Skeletal muscle tissue (tissue), 5 donors: ENCODE measurements around the gene MMD2. TPM values are rescaled to one million over a fixed set of nuclear protein-coding genes. Genes with fewer than 3 reads are reported as not detected.

Experiments used
- H3K27ac ChIP-seq: one replicate; pipeline ENCODE4 v1.7.0; 2013; ENCODE audit warnings: mild to moderate bottlenecking, low read depth, low read length, inconsistent platforms
- H3K27me3 ChIP-seq, 3 donors: one replicate each; pipeline ENCODE4 v1.7.0; 2013; ENCODE audit warnings: low read length in 3 of 3; ENCODE audit not compliant: control insufficient read depth in 3 of 3, insufficient read depth in 3 of 3
- H3K36me3 ChIP-seq, 3 donors: one replicate each; pipeline ENCODE4 v1.7.0; 2013; ENCODE audit warnings: low read length in 3 of 3; ENCODE audit not compliant: control insufficient read depth in 3 of 3, insufficient read depth in 3 of 3
- H3K4me1 ChIP-seq, 3 donors: one replicate each; pipeline ENCODE4 v1.7.0; 2013; ENCODE audit warnings: low read length in 3 of 3, mild to moderate bottlenecking in 3 of 3; ENCODE audit not compliant: control insufficient read depth in 3 of 3, insufficient read depth in 3 of 3
- H3K4me3 ChIP-seq, 3 donors: one replicate each; pipeline ENCODE4 v1.7.0; 2013; ENCODE audit warnings: low read length in 3 of 3
- H3K9ac ChIP-seq, 3 donors: one replicate each; pipeline ENCODE4 v1.7.0; 2013; ENCODE audit warnings: low read length in 3 of 3, mild to moderate bottlenecking in 3 of 3, moderate library complexity in 2 of 3, low read depth in 1 of 3
- H3K9me3 ChIP-seq, 3 donors: one replicate each; pipeline ENCODE4 v1.7.0; 2013; ENCODE audit warnings: low read length in 3 of 3; ENCODE audit not compliant: control insufficient read depth in 3 of 3
- small RNA-seq: library from RNA; depleted of rRNA; stranded (forward); fragments of <200 nt; gene quantifications from one replicate; pipeline ENCODE3, GENCODE V24; 2014
- total RNA-seq: library from RNA; depleted of rRNA; stranded (reverse); fragments of >200 nt; gene quantifications from one replicate; pipeline ENCODE4 v1.2.3, GENCODE V29; 2014
- donor health status: Osteomylitis.

The MMD2 gene
- total RNA-seq, 1 donor from 2014 or later = not detected

- Histone ChIP-seq H3K27me3 (peaks cover 4 to 11% (median 5%) of the 10 kb centered on the region in 3 donors), H3K4me3 (no peak overlapping the region), H3K4me1 (no peaks in the 10 kb centered on the region), H3K9me3 (no peaks in the 10 kb centered on the region), H3K9ac (no peak overlapping the region), H3K27ac (no peak overlapping the region), H3K36me3 (no peaks in the 10 kb centered on the region)
Observed at GRCh38 chr7:4857189-4857588, 101.8 kb downstream of the MMD2 start.

GRCh38 chr7:4856336-4857057, 102.5 kb downstream of the MMD2 start:
- peaks cover 0 to under 1% (median 0%) of the 10 kb centered on the region in 3 donors for H3K9me3 ChIP-seq
- H3K9ac ChIP-seq = no peak overlapping the region
- no peaks in the 10 kb centered on the region for H3K4me1 ChIP-seq
- H3K27ac ChIP-seq = no peak overlapping the region
- no peaks in the 10 kb centered on the region for H3K36me3 ChIP-seq
- H3K27me3 ChIP-seq = peaks cover 0 to 5% (median under 1%) of the 10 kb centered on the region in 3 donors
- no peak overlapping the region for H3K4me3 ChIP-seq

Small RNA genes lying within 50 kb of the gene (small RNA-seq; reads per million reads assigned to genes)
- not detected for gene AC092032.1

Other genes starting within 250 kb of the MMD2 start
- gene AP5Z1, start 183.6 kb downstream of the MMD2 start, total RNA-seq = 13.6 TPM
- under 0.01 TPM for gene PAPOLB, start 97.2 kb downstream of the MMD2 start, total RNA-seq
- gene RADIL, start 75.5 kb downstream of the MMD2 start, total RNA-seq = 1.0 TPM
- gene RBAK, start 86.7 kb upstream of the MMD2 start, total RNA-seq = 6.3 TPM
- 30.3 TPM for gene WIPI2, start 231.0 kb upstream of the MMD2 start, total RNA-seq